ENCODE measurements around the gene SLC44A1. TPM values are rescaled to one million over a fixed set of nuclear protein-coding genes. Genes with fewer than 3 reads are reported as not detected.

SLC44A1 gene
- total and polyA plus RNA-seq, 2 of the 13 experiments (the other 11 are each of a cell fraction or from before 2014, with no cell fraction given) = 21.4 to 40.8 TPM

DNA sequence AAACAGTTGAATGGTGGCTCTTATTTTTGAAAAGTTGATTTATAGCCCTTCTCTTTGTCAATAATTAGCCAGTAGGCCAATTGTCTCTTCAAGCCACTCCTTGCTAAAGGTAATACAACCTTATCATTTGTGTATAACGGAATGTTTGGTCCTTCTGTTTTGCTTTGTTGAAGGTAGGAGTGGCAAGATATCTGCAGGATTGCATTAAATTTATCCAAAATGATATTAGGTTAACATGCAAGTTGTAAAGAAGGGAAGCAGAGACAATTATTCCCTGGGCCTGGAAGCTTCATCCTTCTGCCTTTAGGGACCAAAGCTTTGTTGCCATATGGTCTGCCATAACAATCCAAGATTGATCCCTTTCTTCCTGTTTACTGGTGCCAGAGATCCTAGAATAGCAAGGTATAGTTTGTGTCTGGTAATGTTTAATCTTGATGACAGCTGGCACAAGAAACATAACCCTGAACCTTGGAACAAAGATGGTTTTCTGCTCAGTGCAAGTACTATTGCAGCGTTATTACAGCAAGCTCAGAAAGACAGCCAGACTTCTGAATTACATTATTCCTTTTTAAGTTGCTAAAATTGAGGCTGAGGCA lies 187.9 kb downstream of the SLC44A1 start (continued):
- TF ChIP-seq SMARCC2 (IDR thresholded peaks at IDR 0.05) (no peak), GTF2F1 (IDR thresholded peaks at IDR 0.05; ENCODE audit: low read length) (no peak), MYNN (CRISPR knock-in tag; IDR thresholded peaks at IDR 0.05; ENCODE audit: low read depth) (no peak), ZBTB7B (CRISPR knock-in tag; IDR thresholded peaks at IDR 0.05) (no peak), PTBP1 (IDR thresholded peaks at IDR 0.05; ENCODE audit: low read depth, low read length, poor library complexity, severe bottlenecking) (no peak), ISX (CRISPR knock-in tag; conservative IDR thresholded peaks at IDR 0.05) (no peak), ZNF20 (CRISPR knock-in tag; IDR thresholded peaks at IDR 0.05) (no peak), ZNF703 (CRISPR knock-in tag; IDR thresholded peaks at IDR 0.05; ENCODE audit: borderline replicate concordance) (no peak), GPN1 (CRISPR knock-in tag; IDR thresholded peaks at IDR 0.05; ENCODE audit: borderline replicate concordance) (no peak), FOSL1 (CRISPR knock-in tag; IDR thresholded peaks at IDR 0.05; ENCODE audit: borderline replicate concordance) (no peak), ZSCAN30 (CRISPR knock-in tag; IDR thresholded peaks at IDR 0.05) (no peak), KLF6 (CRISPR knock-in tag; IDR thresholded peaks at IDR 0.05) (no peak), ZNF780A (CRISPR knock-in tag; IDR thresholded peaks at IDR 0.05) (no peak), RBM22 (optimal IDR thresholded peaks at IDR 0.05; ENCODE audit: low read length) (no peak)
- TF ChIP-seq, protein P1, sequence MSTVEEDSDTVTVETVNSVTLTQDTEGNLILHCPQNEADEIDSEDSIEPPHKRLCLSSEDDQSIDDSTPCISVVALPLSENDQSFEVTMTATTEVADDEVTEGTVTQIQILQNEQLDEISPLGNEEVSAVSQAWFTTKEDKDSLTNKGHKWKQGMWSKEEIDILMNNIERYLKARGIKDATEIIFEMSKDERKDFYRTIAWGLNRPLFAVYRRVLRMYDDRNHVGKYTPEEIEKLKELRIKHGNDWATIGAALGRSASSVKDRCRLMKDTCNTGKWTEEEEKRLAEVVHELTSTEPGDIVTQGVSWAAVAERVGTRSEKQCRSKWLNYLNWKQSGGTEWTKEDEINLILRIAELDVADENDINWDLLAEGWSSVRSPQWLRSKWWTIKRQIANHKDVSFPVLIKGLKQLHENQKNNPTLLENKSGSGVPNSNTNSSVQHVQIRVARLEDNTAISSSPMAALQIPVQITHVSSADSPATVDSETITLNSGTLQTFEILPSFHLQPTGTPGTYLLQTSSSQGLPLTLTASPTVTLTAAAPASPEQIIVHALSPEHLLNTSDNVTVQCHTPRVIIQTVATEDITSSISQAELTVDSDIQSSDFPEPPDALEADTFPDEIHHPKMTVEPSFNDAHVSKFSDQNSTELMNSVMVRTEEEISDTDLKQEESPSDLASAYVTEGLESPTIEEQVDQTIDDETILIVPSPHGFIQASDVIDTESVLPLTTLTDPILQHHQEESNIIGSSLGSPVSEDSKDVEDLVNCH (CRISPR knock-in tag; IDR thresholded peaks at IDR 0.05) = no peak
- TF ChIP-seq, protein P2, sequence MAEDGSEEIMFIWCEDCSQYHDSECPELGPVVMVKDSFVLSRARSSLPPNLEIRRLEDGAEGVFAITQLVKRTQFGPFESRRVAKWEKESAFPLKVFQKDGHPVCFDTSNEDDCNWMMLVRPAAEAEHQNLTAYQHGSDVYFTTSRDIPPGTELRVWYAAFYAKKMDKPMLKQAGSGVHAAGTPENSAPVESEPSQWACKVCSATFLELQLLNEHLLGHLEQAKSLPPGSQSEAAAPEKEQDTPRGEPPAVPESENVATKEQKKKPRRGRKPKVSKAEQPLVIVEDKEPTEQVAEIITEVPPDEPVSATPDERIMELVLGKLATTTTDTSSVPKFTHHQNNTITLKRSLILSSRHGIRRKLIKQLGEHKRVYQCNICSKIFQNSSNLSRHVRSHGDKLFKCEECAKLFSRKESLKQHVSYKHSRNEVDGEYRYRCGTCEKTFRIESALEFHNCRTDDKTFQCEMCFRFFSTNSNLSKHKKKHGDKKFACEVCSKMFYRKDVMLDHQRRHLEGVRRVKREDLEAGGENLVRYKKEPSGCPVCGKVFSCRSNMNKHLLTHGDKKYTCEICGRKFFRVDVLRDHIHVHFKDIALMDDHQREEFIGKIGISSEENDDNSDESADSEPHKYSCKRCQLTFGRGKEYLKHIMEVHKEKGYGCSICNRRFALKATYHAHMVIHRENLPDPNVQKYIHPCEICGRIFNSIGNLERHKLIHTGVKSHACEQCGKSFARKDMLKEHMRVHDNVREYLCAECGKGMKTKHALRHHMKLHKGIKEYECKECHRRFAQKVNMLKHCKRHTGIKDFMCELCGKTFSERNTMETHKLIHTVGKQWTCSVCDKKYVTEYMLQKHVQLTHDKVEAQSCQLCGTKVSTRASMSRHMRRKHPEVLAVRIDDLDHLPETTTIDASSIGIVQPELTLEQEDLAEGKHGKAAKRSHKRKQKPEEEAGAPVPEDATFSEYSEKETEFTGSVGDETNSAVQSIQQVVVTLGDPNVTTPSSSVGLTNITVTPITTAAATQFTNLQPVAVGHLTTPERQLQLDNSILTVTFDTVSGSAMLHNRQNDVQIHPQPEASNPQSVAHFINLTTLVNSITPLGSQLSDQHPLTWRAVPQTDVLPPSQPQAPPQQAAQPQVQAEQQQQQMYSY (CRISPR knock-in tag; IDR thresholded peaks at IDR 0.05) = no peak
- TF ChIP-seq, protein P3, sequence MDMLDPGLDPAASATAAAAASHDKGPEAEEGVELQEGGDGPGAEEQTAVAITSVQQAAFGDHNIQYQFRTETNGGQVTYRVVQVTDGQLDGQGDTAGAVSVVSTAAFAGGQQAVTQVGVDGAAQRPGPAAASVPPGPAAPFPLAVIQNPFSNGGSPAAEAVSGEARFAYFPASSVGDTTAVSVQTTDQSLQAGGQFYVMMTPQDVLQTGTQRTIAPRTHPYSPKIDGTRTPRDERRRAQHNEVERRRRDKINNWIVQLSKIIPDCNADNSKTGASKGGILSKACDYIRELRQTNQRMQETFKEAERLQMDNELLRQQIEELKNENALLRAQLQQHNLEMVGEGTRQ (IDR thresholded peaks at IDR 0.05; ENCODE audit: low read depth, low read length) = no peak
- TF ChIP-seq, protein P3 (CRISPR knock-in tag; IDR thresholded peaks at IDR 0.05; ENCODE audit: borderline replicate concordance) = no peak
- TF ChIP-seq, protein P4, sequence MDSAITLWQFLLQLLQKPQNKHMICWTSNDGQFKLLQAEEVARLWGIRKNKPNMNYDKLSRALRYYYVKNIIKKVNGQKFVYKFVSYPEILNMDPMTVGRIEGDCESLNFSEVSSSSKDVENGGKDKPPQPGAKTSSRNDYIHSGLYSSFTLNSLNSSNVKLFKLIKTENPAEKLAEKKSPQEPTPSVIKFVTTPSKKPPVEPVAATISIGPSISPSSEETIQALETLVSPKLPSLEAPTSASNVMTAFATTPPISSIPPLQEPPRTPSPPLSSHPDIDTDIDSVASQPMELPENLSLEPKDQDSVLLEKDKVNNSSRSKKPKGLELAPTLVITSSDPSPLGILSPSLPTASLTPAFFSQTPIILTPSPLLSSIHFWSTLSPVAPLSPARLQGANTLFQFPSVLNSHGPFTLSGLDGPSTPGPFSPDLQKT (CRISPR knock-in tag; IDR thresholded peaks at IDR 0.05; ENCODE audit: borderline replicate concordance) = no peak
- TF ChIP-seq, protein P5, sequence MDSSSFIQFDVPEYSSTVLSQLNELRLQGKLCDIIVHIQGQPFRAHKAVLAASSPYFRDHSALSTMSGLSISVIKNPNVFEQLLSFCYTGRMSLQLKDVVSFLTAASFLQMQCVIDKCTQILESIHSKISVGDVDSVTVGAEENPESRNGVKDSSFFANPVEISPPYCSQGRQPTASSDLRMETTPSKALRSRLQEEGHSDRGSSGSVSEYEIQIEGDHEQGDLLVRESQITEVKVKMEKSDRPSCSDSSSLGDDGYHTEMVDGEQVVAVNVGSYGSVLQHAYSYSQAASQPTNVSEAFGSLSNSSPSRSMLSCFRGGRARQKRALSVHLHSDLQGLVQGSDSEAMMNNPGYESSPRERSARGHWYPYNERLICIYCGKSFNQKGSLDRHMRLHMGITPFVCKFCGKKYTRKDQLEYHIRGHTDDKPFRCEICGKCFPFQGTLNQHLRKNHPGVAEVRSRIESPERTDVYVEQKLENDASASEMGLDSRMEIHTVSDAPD (CRISPR knock-in tag; IDR thresholded peaks at IDR 0.05) = peak; percentile 78
